HEK293 (cell line): ENCODE measurements around the gene ENTREP1.

Experiments used
- CTCF ChIP-seq: fragments of 450-650 bp; formaldehyde crosslinking; IDR thresholded peaks from 2 replicates; pipeline ENCODE4 v1.5.1; 2016; ENCODE audit warnings: missing biosample characterization, missing genetic modification characterization
- KLF9 ChIP-seq: fragments of 450-650 bp; formaldehyde crosslinking; IDR thresholded peaks from 2 replicates; pipeline ENCODE4 v1.5.1; 2016; ENCODE audit warnings: missing biosample characterization, missing genetic modification characterization, low read depth
- MZF1 ChIP-seq: fragments of 450-650 bp; formaldehyde crosslinking; IDR thresholded peaks from 2 replicates; pipeline ENCODE4 v1.5.1; 2017; ENCODE audit warnings: missing biosample characterization, missing genetic modification characterization, borderline replicate concordance
- ZBTB1 ChIP-seq: fragments of 450-650 bp; formaldehyde crosslinking; IDR thresholded peaks from 2 replicates; pipeline ENCODE4 v1.5.1; 2016; ENCODE audit warnings: missing biosample characterization, missing genetic modification characterization
- ZBTB17 ChIP-seq: fragments of 450-650 bp; formaldehyde crosslinking; IDR thresholded peaks from 2 replicates; pipeline ENCODE4 v1.5.1; 2016; ENCODE audit warnings: missing biosample characterization, missing genetic modification characterization
- ZBTB26 ChIP-seq: fragments of 450-650 bp; formaldehyde crosslinking; optimal IDR thresholded peaks from 2 replicates; pipeline ENCODE3; 2016; ENCODE audit warnings: missing biosample characterization, mild to moderate bottlenecking, missing genetic modification characterization
- ZNF221 ChIP-seq: fragments of 450-650 bp; formaldehyde crosslinking; IDR thresholded peaks from 2 replicates; pipeline ENCODE4 v1.5.1; 2017; ENCODE audit warnings: missing biosample characterization, missing genetic modification characterization, borderline replicate concordance
- ZNF24 ChIP-seq: fragments of 450-650 bp; formaldehyde crosslinking; IDR thresholded peaks from 2 replicates; pipeline ENCODE4 v1.5.1; 2016; ENCODE audit warnings: missing biosample characterization, missing genetic modification characterization
- ZNF280C ChIP-seq: fragments of 450-650 bp; formaldehyde crosslinking; IDR thresholded peaks from 2 replicates; pipeline ENCODE4 v1.5.1; 2016; ENCODE audit warnings: missing biosample characterization, missing genetic modification characterization
- ZNF449 ChIP-seq: fragments of 450-650 bp; formaldehyde crosslinking; IDR thresholded peaks from 2 replicates; pipeline ENCODE4 v1.5.1; 2017; ENCODE audit warnings: missing biosample characterization, mild to moderate bottlenecking, missing genetic modification characterization, moderate library complexity
- ZNF473 ChIP-seq: fragments of 450-650 bp; formaldehyde crosslinking; IDR thresholded peaks from 2 replicates; pipeline ENCODE4 v1.5.1; 2017; ENCODE audit warnings: missing biosample characterization, missing genetic modification characterization
- ZNF510 ChIP-seq: fragments of 450-650 bp; formaldehyde crosslinking; IDR thresholded peaks from 2 replicates; pipeline ENCODE4 v1.5.1; 2018; ENCODE audit warnings: mild to moderate bottlenecking, missing genetic modification characterization, missing biosample characterization; ENCODE audit not compliant: insufficient replicate concordance
- ZNF529 ChIP-seq: fragments of 450-650 bp; formaldehyde crosslinking; IDR thresholded peaks from 2 replicates; pipeline ENCODE4 v1.5.1; 2017; ENCODE audit warnings: missing genetic modification characterization, missing biosample characterization; ENCODE audit not compliant: insufficient replicate concordance
- TF ChIP-seq, protein P1 (sequence below): fragments of 450-650 bp; formaldehyde crosslinking; IDR thresholded peaks from 2 replicates; pipeline ENCODE4 v1.5.1; 2016; ENCODE audit warnings: missing biosample characterization, missing genetic modification characterization

GRCh38 chr9:69276775-69277174, 48.2 kb upstream of the ENTREP1 start:
- no peak for TF ChIP-seq ZBTB26 (tag by site-specific recombination)
- TF ChIP-seq, protein P1, sequence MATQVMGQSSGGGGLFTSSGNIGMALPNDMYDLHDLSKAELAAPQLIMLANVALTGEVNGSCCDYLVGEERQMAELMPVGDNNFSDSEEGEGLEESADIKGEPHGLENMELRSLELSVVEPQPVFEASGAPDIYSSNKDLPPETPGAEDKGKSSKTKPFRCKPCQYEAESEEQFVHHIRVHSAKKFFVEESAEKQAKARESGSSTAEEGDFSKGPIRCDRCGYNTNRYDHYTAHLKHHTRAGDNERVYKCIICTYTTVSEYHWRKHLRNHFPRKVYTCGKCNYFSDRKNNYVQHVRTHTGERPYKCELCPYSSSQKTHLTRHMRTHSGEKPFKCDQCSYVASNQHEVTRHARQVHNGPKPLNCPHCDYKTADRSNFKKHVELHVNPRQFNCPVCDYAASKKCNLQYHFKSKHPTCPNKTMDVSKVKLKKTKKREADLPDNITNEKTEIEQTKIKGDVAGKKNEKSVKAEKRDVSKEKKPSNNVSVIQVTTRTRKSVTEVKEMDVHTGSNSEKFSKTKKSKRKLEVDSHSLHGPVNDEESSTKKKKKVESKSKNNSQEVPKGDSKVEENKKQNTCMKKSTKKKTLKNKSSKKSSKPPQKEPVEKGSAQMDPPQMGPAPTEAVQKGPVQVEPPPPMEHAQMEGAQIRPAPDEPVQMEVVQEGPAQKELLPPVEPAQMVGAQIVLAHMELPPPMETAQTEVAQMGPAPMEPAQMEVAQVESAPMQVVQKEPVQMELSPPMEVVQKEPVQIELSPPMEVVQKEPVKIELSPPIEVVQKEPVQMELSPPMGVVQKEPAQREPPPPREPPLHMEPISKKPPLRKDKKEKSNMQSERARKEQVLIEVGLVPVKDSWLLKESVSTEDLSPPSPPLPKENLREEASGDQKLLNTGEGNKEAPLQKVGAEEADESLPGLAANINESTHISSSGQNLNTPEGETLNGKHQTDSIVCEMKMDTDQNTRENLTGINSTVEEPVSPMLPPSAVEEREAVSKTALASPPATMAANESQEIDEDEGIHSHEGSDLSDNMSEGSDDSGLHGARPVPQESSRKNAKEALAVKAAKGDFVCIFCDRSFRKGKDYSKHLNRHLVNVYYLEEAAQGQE (tag by site-specific recombination), result no peak
- no peak for TF ChIP-seq CTCF
- no peak for TF ChIP-seq ZNF510 (tag by site-specific recombination)
- no peak for TF ChIP-seq ZBTB1
- TF ChIP-seq KLF9 (tag by site-specific recombination), result no peak
- TF ChIP-seq ZNF221 (tag by site-specific recombination), result no peak
- no peak for TF ChIP-seq ZNF24 (tag by site-specific recombination)
- no peak for TF ChIP-seq ZBTB17
- no peak for TF ChIP-seq ZNF449 (tag by site-specific recombination)
- no peak for TF ChIP-seq ZNF529
- no peak for TF ChIP-seq MZF1 (tag by site-specific recombination)
- no peak for TF ChIP-seq ZNF473 (tag by site-specific recombination)
- no peak for TF ChIP-seq ZNF280C
